IMR-90 (cell line): ENCODE results near the gene IFIH1. TPM values are rescaled to one million over a fixed set of nuclear protein-coding genes. Genes with fewer than 3 reads are reported as not detected.

Experiments used
- ATAC-seq: fragments of 200-7000 bp; cut with Tn5 transposase; 2 replicates; pipeline ENCODE4 v1.9.1; 2020; ENCODE audit warnings: low read depth, mild to moderate bottlenecking, moderate library complexity
- BruUV-seq: library from RNA; stranded (reverse); fragments of 400-500 nt; replicated peaks from 2 replicates; lab custom pipeline; 2021; lab: Mats Ljungman, UMichigan
- CTCF ChIA-PET: fragments of 300-600 bp; formaldehyde crosslinking; extraction: SDS; loops from one replicate; lab custom pipeline; 2021; ENCODE audit warnings: antibody characterized with exemption; lab: Yijun Ruan, JAX
- POLR2A ChIA-PET: fragments of 300-600 bp; sonication (Branson Sonifier 250); formaldehyde crosslinking; loops from one replicate; lab custom pipeline; 2022; ENCODE audit warnings: antibody characterized with exemption; ENCODE audit not compliant: unreplicated experiment; lab: Charles Lee
- DNase-seq: peaks from one replicate; pipeline ENCODE4 v3.0.0; 2013
- H2AFZ ChIP-seq: replicated peaks from 2 replicates; pipeline ENCODE3; 2013; ENCODE audit warnings: low read length, mild to moderate bottlenecking; ENCODE audit not compliant: poor library complexity
- H2AK5ac ChIP-seq: 2 replicates; pipeline ENCODE4 v1.6.1; 2013; ENCODE audit warnings: low read depth, low read length, inconsistent platforms
- H2AK9ac ChIP-seq: replicated peaks from 2 replicates; pipeline ENCODE3; 2013; ENCODE audit warnings: mild to moderate bottlenecking, low read depth, low read length, moderate library complexity; ENCODE audit not compliant: poor library complexity
- H2BK120ac ChIP-seq: 2 replicates; pipeline ENCODE4 v1.6.1; 2013; ENCODE audit warnings: low read depth, low read length, inconsistent platforms
- H2BK15ac ChIP-seq: 3 replicates; pipeline ENCODE4 v1.6.1; 2013; ENCODE audit warnings: low read depth, low read length, inconsistent platforms
- H2BK20ac ChIP-seq: 2 replicates; pipeline ENCODE4 v1.6.1; 2013; ENCODE audit warnings: low read depth, mild to moderate bottlenecking, inconsistent platforms, low read length, moderate library complexity
- H2BK5ac ChIP-seq: 2 replicates; pipeline ENCODE4 v1.6.1; 2013; ENCODE audit warnings: mild to moderate bottlenecking, low read depth, low read length, inconsistent platforms; ENCODE audit not compliant: poor library complexity, severe bottlenecking
- H3K14ac ChIP-seq: replicated peaks from 2 replicates; pipeline ENCODE4 v1.6.1; 2013; ENCODE audit warnings: low read depth, low read length, inconsistent platforms
- H3K18ac ChIP-seq: 2 replicates; pipeline ENCODE4 v1.6.1; 2013; ENCODE audit warnings: low read depth, low read length, control low read depth
- H3K23ac ChIP-seq: 2 replicates; pipeline ENCODE4 v1.6.1; 2013; ENCODE audit warnings: low read depth, low read length, inconsistent platforms
- H3K27ac ChIP-seq: 2 replicates; pipeline ENCODE4 v1.5.1; 2013; ENCODE audit warnings: mild to moderate bottlenecking, control low read depth, low read length; ENCODE audit not compliant: insufficient read depth
- H3K27me3 ChIP-seq: 2 replicates; pipeline ENCODE4 v1.6.1; 2013; ENCODE audit warnings: low read length; ENCODE audit not compliant: control insufficient read depth, insufficient read depth
- H3K36me3 ChIP-seq: 2 replicates; pipeline ENCODE4 v1.6.1; 2013; ENCODE audit warnings: low read length, mixed read lengths; ENCODE audit not compliant: control insufficient read depth, insufficient read depth
- H3K4ac ChIP-seq: 2 replicates; pipeline ENCODE4 v1.6.1; 2013; ENCODE audit warnings: low read depth, low read length, inconsistent platforms
- H3K4me1 ChIP-seq: 2 replicates; pipeline ENCODE4 v1.6.1; 2013; ENCODE audit warnings: low read length, mixed read lengths; ENCODE audit not compliant: control insufficient read depth, insufficient read depth
- H3K4me2 ChIP-seq: 2 replicates; pipeline ENCODE4 v1.6.1; 2013; ENCODE audit warnings: low read depth, mild to moderate bottlenecking, control low read depth, low read length, moderate library complexity
- H3K4me3 ChIP-seq: 2 replicates; pipeline ENCODE4 v1.5.1; 2013; ENCODE audit warnings: low read depth, mild to moderate bottlenecking, control low read depth, low read length, moderate library complexity; ENCODE audit not compliant: insufficient read depth
- H3K56ac ChIP-seq: 2 replicates; pipeline ENCODE4 v1.6.1; 2013; ENCODE audit warnings: low read length, inconsistent platforms; ENCODE audit not compliant: insufficient read depth; ENCODE audit errors: extremely low read depth
- H3K79me1 ChIP-seq, 2 experiments: 2 replicates each; pipeline ENCODE4 v1.6.1; 2013; ENCODE audit warnings: low read length in 2 of 2, inconsistent platforms in 1 of 2, low read depth in 1 of 2
- H3K9ac ChIP-seq: 2 replicates; pipeline ENCODE4 v1.6.1; 2013; ENCODE audit warnings: low read depth, low read length, control low read depth
- H3K9me1 ChIP-seq: 2 replicates; pipeline ENCODE4 v1.6.1; 2013; ENCODE audit warnings: low read length, inconsistent platforms; ENCODE audit not compliant: insufficient read depth
- H3K9me3 ChIP-seq: 2 replicates; pipeline ENCODE4 v1.6.1; 2013; ENCODE audit warnings: low read length; ENCODE audit not compliant: control insufficient read depth, insufficient read depth
- H4K20me1 ChIP-seq: 2 replicates; pipeline ENCODE4 v1.6.1; 2013; ENCODE audit warnings: low read length, inconsistent platforms; ENCODE audit not compliant: insufficient read depth
- H4K5ac ChIP-seq: 2 replicates; pipeline ENCODE4 v1.6.1; 2013; ENCODE audit warnings: mild to moderate bottlenecking, low read depth, low read length, control low read depth
- H4K8ac ChIP-seq, 2 experiments: 2 replicates each; pipeline ENCODE4 v1.6.1; 2013; ENCODE audit warnings: low read depth in 2 of 2, low read length in 2 of 2, control low read depth in 1 of 2, inconsistent platforms in 1 of 2
- H4K91ac ChIP-seq: 2 replicates; pipeline ENCODE4 v1.6.1; 2013; ENCODE audit warnings: low read depth, low read length, inconsistent platforms; ENCODE audit not compliant: insufficient read depth
- BHLHE40 ChIP-seq: fragments of 150-350 bp; IDR thresholded peaks from 2 replicates; pipeline ENCODE4 v1.6.1; 2016; ENCODE audit warnings: mild to moderate bottlenecking, low read depth, low read length
- CEBPB ChIP-seq: IDR thresholded peaks from 2 replicates; pipeline ENCODE4 v1.6.1; 2012; ENCODE audit warnings: low read depth, low read length, improper control_type of control experiment
- CHD1 ChIP-seq: IDR thresholded peaks from 2 replicates; pipeline ENCODE4 v1.6.1; 2012; ENCODE audit warnings: low read depth, low read length, improper control_type of control experiment
- FOS ChIP-seq: fragments of 150-350 bp; IDR thresholded peaks from 2 replicates; pipeline ENCODE4 v1.6.1; 2016; ENCODE audit warnings: low read depth, low read length
- MXI1 ChIP-seq: IDR thresholded peaks from 2 replicates; pipeline ENCODE4 v1.6.1; 2012; ENCODE audit warnings: low read depth, mild to moderate bottlenecking, low read length, moderate library complexity, borderline replicate concordance
- NFE2L2 ChIP-seq: fragments of 150-350 bp; IDR thresholded peaks from 2 replicates; pipeline ENCODE4 v1.6.1; 2016; ENCODE audit warnings: low read depth, mild to moderate bottlenecking, low read length
- POLR2A ChIP-seq: IDR thresholded peaks from 2 replicates; pipeline ENCODE4 v1.6.1; 2012; ENCODE audit warnings: mild to moderate bottlenecking, low read depth, low read length
- RAD21 ChIP-seq: IDR thresholded peaks from 2 replicates; pipeline ENCODE4 v1.6.1; 2012; ENCODE audit warnings: low read length, improper control_type of control experiment
- RCOR1 ChIP-seq: IDR thresholded peaks from 2 replicates; pipeline ENCODE4 v1.6.1; 2012; ENCODE audit warnings: mild to moderate bottlenecking, low read length, improper control_type of control experiment; ENCODE audit not compliant: insufficient replicate concordance
- RFX5 ChIP-seq: IDR thresholded peaks from 2 replicates; pipeline ENCODE4 v1.8.0; 2012; ENCODE audit warnings: low read depth, mild to moderate bottlenecking, low read length, moderate library complexity
- SMC3 ChIP-seq: fragments of 150-350 bp; IDR thresholded peaks from 2 replicates; pipeline ENCODE4 v1.6.1; 2016; ENCODE audit warnings: low read depth, mild to moderate bottlenecking, antibody characterized with exemption, low read length, moderate library complexity
- WGBS, 2 experiments: methylation state at CpG; one replicate each; pipeline versions ENCODE4 v1.1.5 to v1.1.7; 2013; ENCODE audit warnings: missing lambda C conversion rate in 2 of 2; ENCODE audit not compliant: insufficient read length in 1 of 2; ENCODE audit errors: extremely low coverage in 2 of 2; 5-methylcytosine and 5-hydroxymethylcytosine counted together
- dilution Hi-C: fragments of 300-500 bp; cut with HindIII; formaldehyde crosslinking; loops from one replicate; pipeline ENCODE4 v1.14.3; 2018; ENCODE audit warnings: low sequenced_read_pairs; ENCODE audit not compliant: unreplicated experiment
- in situ Hi-C: fragments of 300-500 bp; cut with MboI; formaldehyde crosslinking; loops from 3 replicates; pipeline ENCODE4 v1.14.3; 2019; ENCODE audit warnings: low sequenced_read_pairs, inconsistent platforms, mixed read lengths
- intact Hi-C: fragments of 100-400 bp; cut with micrococcal nuclease; formaldehyde crosslinking; loops from 2 replicates; pipeline ENCODE4 v1.10.0; 2022
- polyA plus RNA-seq, 3 experiments: library from polyadenylated mRNA; depleted of rRNA; stranded (reverse); fragments of >200 nt; gene quantifications; 2 replicates each; pipeline ENCODE4 v1.2.3, GENCODE V29; 2012; ENCODE audit warnings: low replicate concordance in 1 of 3
- total RNA-seq: library from RNA; depleted of rRNA; stranded (reverse); fragments of >200 nt; gene quantifications from 2 replicates; pipeline ENCODE4 v1.2.3, GENCODE V29; 2012
- TF ChIP-seq, protein P1 (sequence below): fragments of 150-350 bp; IDR thresholded peaks from 2 replicates; pipeline ENCODE4 v1.6.1; 2017; ENCODE audit warnings: mild to moderate bottlenecking, antibody characterized with exemption, low read length, low read depth
- TF ChIP-seq, protein P2 (sequence below): conservative IDR thresholded peaks from 2 replicates; pipeline ENCODE4 v1.5.1; 2012; ENCODE audit warnings: mild to moderate bottlenecking, low read depth, low read length, improper control_type of control experiment
- TF ChIP-seq, protein P3 (sequence below): fragments of 150-350 bp; IDR thresholded peaks from 2 replicates; pipeline ENCODE4 v1.6.1; 2016; ENCODE audit warnings: low read depth, mild to moderate bottlenecking, low read length, moderate library complexity, borderline replicate concordance

The IFIH1 gene
- total and polyA plus RNA-seq, 2 of the 4 experiments (the other 2 are of a cell fraction) = 1.3 to 1.4 TPM

DNA sequence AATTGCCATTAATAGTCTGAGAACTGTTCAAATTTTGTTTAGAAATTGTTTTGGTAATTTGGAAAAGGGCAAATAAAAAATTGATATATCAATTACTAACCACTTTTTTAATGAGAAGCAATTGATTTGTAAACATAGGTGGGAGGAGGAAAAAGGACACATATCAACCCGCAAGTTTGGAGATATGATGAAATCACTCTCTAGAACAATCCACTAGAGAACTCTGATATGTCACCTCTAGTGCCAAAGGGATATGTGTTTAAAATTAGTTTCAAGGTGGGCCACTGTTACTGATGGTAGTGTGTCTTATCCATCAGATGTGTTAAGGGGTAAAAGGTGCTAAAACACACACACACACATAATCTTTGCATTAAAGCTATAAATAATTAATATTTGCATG lies 16.6 kb downstream of the IFIH1 start:
- dilution Hi-C loops (no loop called here), in situ Hi-C loops (loop anchor here (10.0 to 25.0 kb wide), 2 partner anchors 315 to 717 kb away; no protein-coding TSS in a partner anchor), intact Hi-C loops (loop anchor here (1.0 to 5.0 kb wide), 3 partner anchors 295 to 716 kb away; no protein-coding TSS in a partner anchor)
- no peak overlapping the region for H2BK20ac ChIP-seq
- H3K27me3 ChIP-seq = no peaks in the 10 kb centered on the region
- no peak for TF ChIP-seq RFX5
- no peak for TF ChIP-seq FOS
- TF ChIP-seq CEBPB = no peak
- TF ChIP-seq, protein P1, sequence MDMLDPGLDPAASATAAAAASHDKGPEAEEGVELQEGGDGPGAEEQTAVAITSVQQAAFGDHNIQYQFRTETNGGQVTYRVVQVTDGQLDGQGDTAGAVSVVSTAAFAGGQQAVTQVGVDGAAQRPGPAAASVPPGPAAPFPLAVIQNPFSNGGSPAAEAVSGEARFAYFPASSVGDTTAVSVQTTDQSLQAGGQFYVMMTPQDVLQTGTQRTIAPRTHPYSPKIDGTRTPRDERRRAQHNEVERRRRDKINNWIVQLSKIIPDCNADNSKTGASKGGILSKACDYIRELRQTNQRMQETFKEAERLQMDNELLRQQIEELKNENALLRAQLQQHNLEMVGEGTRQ = no peak
- TF ChIP-seq, protein P2, sequence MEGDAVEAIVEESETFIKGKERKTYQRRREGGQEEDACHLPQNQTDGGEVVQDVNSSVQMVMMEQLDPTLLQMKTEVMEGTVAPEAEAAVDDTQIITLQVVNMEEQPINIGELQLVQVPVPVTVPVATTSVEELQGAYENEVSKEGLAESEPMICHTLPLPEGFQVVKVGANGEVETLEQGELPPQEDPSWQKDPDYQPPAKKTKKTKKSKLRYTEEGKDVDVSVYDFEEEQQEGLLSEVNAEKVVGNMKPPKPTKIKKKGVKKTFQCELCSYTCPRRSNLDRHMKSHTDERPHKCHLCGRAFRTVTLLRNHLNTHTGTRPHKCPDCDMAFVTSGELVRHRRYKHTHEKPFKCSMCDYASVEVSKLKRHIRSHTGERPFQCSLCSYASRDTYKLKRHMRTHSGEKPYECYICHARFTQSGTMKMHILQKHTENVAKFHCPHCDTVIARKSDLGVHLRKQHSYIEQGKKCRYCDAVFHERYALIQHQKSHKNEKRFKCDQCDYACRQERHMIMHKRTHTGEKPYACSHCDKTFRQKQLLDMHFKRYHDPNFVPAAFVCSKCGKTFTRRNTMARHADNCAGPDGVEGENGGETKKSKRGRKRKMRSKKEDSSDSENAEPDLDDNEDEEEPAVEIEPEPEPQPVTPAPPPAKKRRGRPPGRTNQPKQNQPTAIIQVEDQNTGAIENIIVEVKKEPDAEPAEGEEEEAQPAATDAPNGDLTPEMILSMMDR = no peak
- TF ChIP-seq, protein P3, sequence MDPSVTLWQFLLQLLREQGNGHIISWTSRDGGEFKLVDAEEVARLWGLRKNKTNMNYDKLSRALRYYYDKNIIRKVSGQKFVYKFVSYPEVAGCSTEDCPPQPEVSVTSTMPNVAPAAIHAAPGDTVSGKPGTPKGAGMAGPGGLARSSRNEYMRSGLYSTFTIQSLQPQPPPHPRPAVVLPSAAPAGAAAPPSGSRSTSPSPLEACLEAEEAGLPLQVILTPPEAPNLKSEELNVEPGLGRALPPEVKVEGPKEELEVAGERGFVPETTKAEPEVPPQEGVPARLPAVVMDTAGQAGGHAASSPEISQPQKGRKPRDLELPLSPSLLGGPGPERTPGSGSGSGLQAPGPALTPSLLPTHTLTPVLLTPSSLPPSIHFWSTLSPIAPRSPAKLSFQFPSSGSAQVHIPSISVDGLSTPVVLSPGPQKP = no peak
- TF ChIP-seq SMC3 = no peak
- no peak for TF ChIP-seq CHD1
- no peak for TF ChIP-seq NFE2L2
- TF ChIP-seq MXI1 = no peak
- TF ChIP-seq BHLHE40 = no peak
- no peak for TF ChIP-seq RAD21
- TF ChIP-seq RCOR1 = no peak
- no peak for TF ChIP-seq POLR2A
- H4K91ac ChIP-seq = no peak overlapping the region
- no peaks in the 10 kb centered on the region for H4K20me1 ChIP-seq
- no peaks in the 10 kb centered on the region for H3K79me1 ChIP-seq
- H2BK5ac ChIP-seq = no peak overlapping the region
- H3K18ac ChIP-seq = no peak overlapping the region
- no peak overlapping the region for H2AFZ ChIP-seq
- H3K4ac ChIP-seq = no peak overlapping the region
- no peak overlapping the region for H3K27ac ChIP-seq
- H3K9ac ChIP-seq = no peak overlapping the region
- no peak overlapping the region for H2BK15ac ChIP-seq
- H3K56ac ChIP-seq = no peak overlapping the region
- no peak overlapping the region for H2AK9ac ChIP-seq
- ATAC-seq (no peak), DNase-seq (no peak)
- no peak overlapping the region for H3K4me2 ChIP-seq
- H3K14ac ChIP-seq = no peak overlapping the region
- BruUV-seq = no TSS peak
- no peaks in the 10 kb centered on the region for H3K9me3 ChIP-seq
- no peaks in the 10 kb centered on the region for H3K9me1 ChIP-seq
- no CpG with 5 or more reads among the region's 1 CpG for WGBS, 2 experiments
- no peak overlapping the region for H2BK120ac ChIP-seq
- H3K4me3 ChIP-seq = no peak overlapping the region
- H3K36me3 ChIP-seq = no peaks in the 10 kb centered on the region
- no peaks in the 10 kb centered on the region for H3K4me1 ChIP-seq
- H3K23ac ChIP-seq = no peak overlapping the region
- H4K5ac ChIP-seq = no peak overlapping the region
- ChIA-PET CTCF (interaction anchor here (0.6 to 2.1 kb wide), 5 partner anchors 82 to 758 kb away, joined by 3 to 6 read pairs (median 4); no protein-coding TSS in a partner anchor), POLR2A (no interaction called here)
- H2AK5ac ChIP-seq = no peak overlapping the region
- H4K8ac ChIP-seq = no peak overlapping the region
